Esophagus muscularis mucosa (tissue), 4 donors: ENCODE results near the gene TMSB10. TPM values are rescaled to one million over a fixed set of nuclear protein-coding genes. Genes with fewer than 3 reads are reported as not detected.
A peak's percentile ranks its signal among the peaks of the same experiment; 100 is the strongest.

ENCODE experiments used
- DNase-seq: peaks from one replicate; pipeline ENCODE4 v3.0.0-alpha.2; 2017; ENCODE audit errors: extremely low spot score
- H3K27ac ChIP-seq, 4 donors: fragments of 200-600 bp; sonication (generic); replicated peaks in 1 of 4; 1 replicate in 3 of 4; 2 replicates in 1 of 4; pipeline ENCODE4 v1.5.1; 2016 to 2019; ENCODE audit warnings: mild to moderate bottlenecking in 1 of 4
- H3K27me3 ChIP-seq, 4 donors: fragments of 200-600 bp; sonication (generic); one replicate each; pipeline versions ENCODE4 v1.5.1 to v1.6.0; 2016 to 2019
- H3K36me3 ChIP-seq, 4 donors: fragments of 200-600 bp; sonication (generic); one replicate each; pipeline ENCODE4 v1.5.1; 2016 to 2019
- H3K4me1 ChIP-seq, 4 donors: fragments of 200-600 bp; sonication (generic); one replicate each; pipeline ENCODE4 v1.5.1; 2016 to 2019
- H3K4me3 ChIP-seq, 4 donors: fragments of 200-600 bp; sonication (generic); 1 replicate in 2 of 4; 2 replicates in 2 of 4; pipeline ENCODE4 v1.5.1; 2016 to 2019; ENCODE audit warnings: mild to moderate bottlenecking in 4 of 4, moderate library complexity in 1 of 4
- H3K9me3 ChIP-seq, 4 donors: fragments of 200-600 bp; sonication (generic); 1 replicate in 3 of 4; 2 replicates in 1 of 4; pipeline ENCODE4 v1.5.1; 2016 to 2019
- CTCF ChIP-seq, 3 experiments: fragments of 200-600 bp in 2 of 3; fragments of 450-650 bp in 1 of 3; sonication (generic) in 2 of 3; IDR thresholded peaks; one replicate each; pipeline ENCODE4 v1.5.1; 2017 to 2019; ENCODE audit warnings: antibody characterized with exemption in 3 of 3, mild to moderate bottlenecking in 2 of 3, moderate library complexity in 1 of 3
- EP300 ChIP-seq: sonication (generic); formaldehyde crosslinking; IDR thresholded peaks from one replicate; pipeline ENCODE4 v1.6.1; 2017; ENCODE audit warnings: antibody characterized with exemption
- POLR2A ChIP-seq: fragments of 450-650 bp; IDR thresholded peaks from one replicate; pipeline ENCODE4 v1.6.1; 2017; ENCODE audit warnings: antibody characterized with exemption, moderate library complexity, mild to moderate bottlenecking, low read depth
- POLR2AphosphoS5 ChIP-seq, 2 donors: sonication (generic); formaldehyde crosslinking; IDR thresholded peaks; one replicate each; pipeline ENCODE4 v1.6.1; 2017; ENCODE audit warnings: antibody characterized with exemption in 2 of 2
- WGBS: methylation state at CpG from one replicate; pipeline ENCODE4 v1.1.5; 2018; 5-methylcytosine and 5-hydroxymethylcytosine counted together
- intact Hi-C: fragments of 100-400 bp; cut with DNase I; formaldehyde crosslinking; loops from one replicate; pipeline ENCODE4 v1.15.1; 2023
- total RNA-seq, 4 donors: library from RNA; depleted of rRNA; stranded (reverse); fragments of >200 nt; gene quantifications; one replicate each; pipeline versions ENCODE4 v1.1.0 to v1.2.1, GENCODE V29; 2016

TMSB10 gene
- total RNA-seq, 4 donors from 2014 or later = 1,300 to 2,755 (median 1,711) TPM

DNA sequence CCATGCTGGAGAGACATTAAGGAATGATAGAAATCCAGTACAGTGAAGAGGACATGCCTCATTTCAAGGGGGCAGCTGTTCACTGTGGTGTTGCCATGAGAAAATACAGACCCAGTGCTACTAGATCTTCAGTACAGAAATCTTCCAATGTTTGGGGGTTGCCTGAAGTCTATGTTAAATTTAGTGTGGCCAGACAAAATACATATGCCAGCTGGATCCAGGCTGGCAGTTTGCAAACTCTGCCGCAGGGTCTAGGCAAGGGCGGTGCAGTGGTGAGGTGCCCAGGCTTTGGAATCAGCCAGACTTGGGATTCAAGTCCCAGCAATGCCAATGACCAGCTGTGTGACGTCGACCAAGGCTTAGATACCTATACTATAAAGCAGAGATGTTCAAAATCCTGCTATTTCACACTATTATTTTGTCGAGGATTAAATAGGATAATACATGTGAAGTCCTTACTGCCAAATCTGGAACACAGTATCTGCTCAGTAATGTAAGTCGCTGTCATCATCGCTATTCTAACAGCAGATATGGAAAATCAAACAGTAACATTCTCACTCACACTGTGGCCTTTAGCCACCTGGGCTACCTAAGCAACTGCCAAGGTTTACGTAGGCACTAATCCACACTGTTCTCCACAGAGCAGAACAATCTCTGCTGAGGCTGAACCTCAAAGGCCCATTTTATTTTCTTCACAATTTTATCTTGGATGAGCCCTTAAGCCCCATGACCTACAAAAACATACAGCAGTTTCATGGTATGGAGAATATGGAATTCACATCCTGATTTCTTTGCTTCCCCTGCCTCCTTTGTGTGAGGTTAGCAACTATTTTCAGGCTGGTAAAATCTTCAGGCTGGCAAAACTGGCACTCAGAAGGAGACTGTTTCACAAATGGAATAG, 5.9 kb upstream of the TMSB10 start:
- WGBS = 85% methylated on average over 8 of the region's 8 CpGs
- TF ChIP-seq POLR2AphosphoS5 (IDR thresholded peaks at IDR 0.05) (no peak), CTCF (IDR thresholded peaks at IDR 0.05) (no peak), EP300 (no peak), POLR2A (no peak)
- intact Hi-C loops = no loop called here
- no peak for DNase-seq
- Histone ChIP-seq H3K36me3 (no peaks in the 10 kb centered on the region), H3K4me3 (no peak overlapping the region), H3K27me3 (no peaks in the 10 kb centered on the region), H3K9me3 (no peaks in the 10 kb centered on the region), H3K4me1 (peaks cover 17 to 28% (median 27%) of the 10 kb centered on the region in 4 donors), H3K27ac (peak overlapping the region in 2 of 4 donors; percentile 24 to 58)

GRCh38 chr2:84900971-84901370, 4.5 kb upstream of the TMSB10 start:
- H3K9me3 ChIP-seq = no peaks in the 10 kb centered on the region
- H3K27ac ChIP-seq = no peak overlapping the region
- no peak overlapping the region for H3K4me3 ChIP-seq
- H3K4me1 ChIP-seq = peaks cover 15 to 22% (median 20%) of the 10 kb centered on the region in 4 donors
- no peak for DNase-seq
- WGBS = 92% methylated on average over 1 of the region's 1 CpG
- no peaks in the 10 kb centered on the region for H3K27me3 ChIP-seq
- peaks cover 0 to under 1% (median 0%) of the 10 kb centered on the region in 4 donors for H3K36me3 ChIP-seq
- intact Hi-C loops = no loop called here
- no peak for TF ChIP-seq CTCF (IDR thresholded peaks at IDR 0.05)
- TF ChIP-seq EP300 = no peak
- no peak for TF ChIP-seq POLR2A
- TF ChIP-seq POLR2AphosphoS5 (IDR thresholded peaks at IDR 0.05) = no peak

- intact Hi-C loops = no loop called here
- Histone ChIP-seq H3K36me3 (peaks cover 0 to 7% (median 2%) of the 10 kb centered on the region in 4 donors), H3K9me3 (no peaks in the 10 kb centered on the region), H3K27ac (no peak overlapping the region), H3K4me1 (peaks cover 15 to 26% (median 25%) of the 10 kb centered on the region in 4 donors), H3K27me3 (no peaks in the 10 kb centered on the region), H3K4me3 (no peak overlapping the region)
- TF ChIP-seq CTCF (IDR thresholded peaks at IDR 0.05) (no peak), POLR2AphosphoS5 (IDR thresholded peaks at IDR 0.05) (no peak), EP300 (no peak), POLR2A (no peak)
- no peak for DNase-seq
- WGBS = 76% methylated on average over 2 of the region's 2 CpGs
Observed at GRCh38 chr2:84901593-84902120, 3.8 kb upstream of the TMSB10 start.

- intact Hi-C loops = no loop called here
- Histone ChIP-seq H3K4me1 (peaks cover 19 to 35% (median 33%) of the 10 kb centered on the region in 4 donors), H3K9me3 (no peaks in the 10 kb centered on the region), H3K27ac (no peak overlapping the region), H3K36me3 (peaks cover 0 to 8% (median 2%) of the 10 kb centered on the region in 4 donors), H3K4me3 (no peak overlapping the region), H3K27me3 (no peaks in the 10 kb centered on the region)
- no peak for DNase-seq
- 97% methylated on average over 4 of the region's 4 CpGs for WGBS
- TF ChIP-seq CTCF (IDR thresholded peaks at IDR 0.05) (no peak), EP300 (no peak), POLR2AphosphoS5 (IDR thresholded peaks at IDR 0.05) (no peak), POLR2A (no peak)
Observed at GRCh38 chr2:84902526-84902925, 2.9 kb upstream of the TMSB10 start.
